Measurements from ENCODE around the gene TET1. TPM values are rescaled to one million over a fixed set of nuclear protein-coding genes. Genes with fewer than 3 reads are reported as not detected.

The TET1 gene
- total RNA-seq, 1 experiment from 2014 or later = 2.7 TPM

DNA sequence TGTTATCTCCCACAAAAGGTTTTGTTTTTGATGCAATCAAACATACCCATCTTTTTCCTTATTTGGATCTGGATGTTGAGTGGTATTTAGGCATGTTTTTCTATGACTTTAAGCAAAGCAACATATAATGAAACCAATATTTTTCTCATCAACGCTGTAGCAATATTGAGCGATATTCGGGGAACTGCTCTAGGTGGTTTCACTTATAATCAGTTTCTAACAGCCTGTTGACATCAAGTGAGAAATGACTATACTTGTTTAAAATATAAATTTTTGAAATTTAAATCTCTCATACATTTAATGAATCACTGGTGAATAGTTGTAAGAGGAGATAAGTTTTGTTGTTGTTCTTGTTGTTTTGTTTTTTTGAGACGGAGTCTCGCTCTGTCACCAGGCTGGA, 108.1 kb downstream of the TET1 start:
- no peaks in the 10 kb centered on the region for H3K79me2 ChIP-seq (ENCODE audit: insufficient read depth, low read length)
- TF ChIP-seq, protein P1, sequence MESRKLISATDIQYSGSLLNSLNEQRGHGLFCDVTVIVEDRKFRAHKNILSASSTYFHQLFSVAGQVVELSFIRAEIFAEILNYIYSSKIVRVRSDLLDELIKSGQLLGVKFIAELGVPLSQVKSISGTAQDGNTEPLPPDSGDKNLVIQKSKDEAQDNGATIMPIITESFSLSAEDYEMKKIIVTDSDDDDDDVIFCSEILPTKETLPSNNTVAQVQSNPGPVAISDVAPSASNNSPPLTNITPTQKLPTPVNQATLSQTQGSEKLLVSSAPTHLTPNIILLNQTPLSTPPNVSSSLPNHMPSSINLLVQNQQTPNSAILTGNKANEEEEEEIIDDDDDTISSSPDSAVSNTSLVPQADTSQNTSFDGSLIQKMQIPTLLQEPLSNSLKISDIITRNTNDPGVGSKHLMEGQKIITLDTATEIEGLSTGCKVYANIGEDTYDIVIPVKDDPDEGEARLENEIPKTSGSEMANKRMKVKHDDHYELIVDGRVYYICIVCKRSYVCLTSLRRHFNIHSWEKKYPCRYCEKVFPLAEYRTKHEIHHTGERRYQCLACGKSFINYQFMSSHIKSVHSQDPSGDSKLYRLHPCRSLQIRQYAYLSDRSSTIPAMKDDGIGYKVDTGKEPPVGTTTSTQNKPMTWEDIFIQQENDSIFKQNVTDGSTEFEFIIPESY (IDR thresholded peaks at IDR 0.05; ENCODE audit: extremely low read depth, insufficient replicate concordance, low read length) = no peak
- TF ChIP-seq EZH2phosphoT487 (IDR thresholded peaks at IDR 0.05; ENCODE audit: borderline replicate concordance) (no peak), EZH2 (IDR thresholded peaks at IDR 0.05) (no peak), CEBPB (IDR thresholded peaks at IDR 0.05; ENCODE audit: low read depth) (no peak), TCF7L2 (IDR thresholded peaks at IDR 0.05; ENCODE audit: borderline replicate concordance, extremely low read depth, insufficient read depth, insufficient read length) (no peak), EGR1 (IDR thresholded peaks at IDR 0.05; ENCODE audit: low read depth) (no peak), POLR2AphosphoS5 (IDR thresholded peaks at IDR 0.05; ENCODE audit: low read depth, low read length) (no peak), ZNF274 (IDR thresholded peaks at IDR 0.05; ENCODE audit: low read depth, low read length) (no peak), ELF1 (IDR thresholded peaks at IDR 0.05; ENCODE audit: borderline replicate concordance, low read depth) (no peak), YY1 (IDR thresholded peaks at IDR 0.05; ENCODE audit: extremely low read depth, insufficient replicate concordance, low read depth, low read length) (no peak), CBX3 (IDR thresholded peaks at IDR 0.05; ENCODE audit: low read depth) (no peak)
- TF ChIP-seq, protein P2, sequence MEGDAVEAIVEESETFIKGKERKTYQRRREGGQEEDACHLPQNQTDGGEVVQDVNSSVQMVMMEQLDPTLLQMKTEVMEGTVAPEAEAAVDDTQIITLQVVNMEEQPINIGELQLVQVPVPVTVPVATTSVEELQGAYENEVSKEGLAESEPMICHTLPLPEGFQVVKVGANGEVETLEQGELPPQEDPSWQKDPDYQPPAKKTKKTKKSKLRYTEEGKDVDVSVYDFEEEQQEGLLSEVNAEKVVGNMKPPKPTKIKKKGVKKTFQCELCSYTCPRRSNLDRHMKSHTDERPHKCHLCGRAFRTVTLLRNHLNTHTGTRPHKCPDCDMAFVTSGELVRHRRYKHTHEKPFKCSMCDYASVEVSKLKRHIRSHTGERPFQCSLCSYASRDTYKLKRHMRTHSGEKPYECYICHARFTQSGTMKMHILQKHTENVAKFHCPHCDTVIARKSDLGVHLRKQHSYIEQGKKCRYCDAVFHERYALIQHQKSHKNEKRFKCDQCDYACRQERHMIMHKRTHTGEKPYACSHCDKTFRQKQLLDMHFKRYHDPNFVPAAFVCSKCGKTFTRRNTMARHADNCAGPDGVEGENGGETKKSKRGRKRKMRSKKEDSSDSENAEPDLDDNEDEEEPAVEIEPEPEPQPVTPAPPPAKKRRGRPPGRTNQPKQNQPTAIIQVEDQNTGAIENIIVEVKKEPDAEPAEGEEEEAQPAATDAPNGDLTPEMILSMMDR (IDR thresholded peaks at IDR 0.05 in 2 of 3, conservative IDR thresholded peaks at IDR 0.05 in 1 of 3; ENCODE audit: borderline replicate concordance in 1 of 3, insufficient read depth in 1 of 3, low read depth in 2 of 3, low read length in 2 of 3) = no peak
- TF ChIP-seq, protein P3, sequence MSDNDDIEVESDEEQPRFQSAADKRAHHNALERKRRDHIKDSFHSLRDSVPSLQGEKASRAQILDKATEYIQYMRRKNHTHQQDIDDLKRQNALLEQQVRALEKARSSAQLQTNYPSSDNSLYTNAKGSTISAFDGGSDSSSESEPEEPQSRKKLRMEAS (IDR thresholded peaks at IDR 0.05) = no peak
- TF ChIP-seq, protein P4, sequence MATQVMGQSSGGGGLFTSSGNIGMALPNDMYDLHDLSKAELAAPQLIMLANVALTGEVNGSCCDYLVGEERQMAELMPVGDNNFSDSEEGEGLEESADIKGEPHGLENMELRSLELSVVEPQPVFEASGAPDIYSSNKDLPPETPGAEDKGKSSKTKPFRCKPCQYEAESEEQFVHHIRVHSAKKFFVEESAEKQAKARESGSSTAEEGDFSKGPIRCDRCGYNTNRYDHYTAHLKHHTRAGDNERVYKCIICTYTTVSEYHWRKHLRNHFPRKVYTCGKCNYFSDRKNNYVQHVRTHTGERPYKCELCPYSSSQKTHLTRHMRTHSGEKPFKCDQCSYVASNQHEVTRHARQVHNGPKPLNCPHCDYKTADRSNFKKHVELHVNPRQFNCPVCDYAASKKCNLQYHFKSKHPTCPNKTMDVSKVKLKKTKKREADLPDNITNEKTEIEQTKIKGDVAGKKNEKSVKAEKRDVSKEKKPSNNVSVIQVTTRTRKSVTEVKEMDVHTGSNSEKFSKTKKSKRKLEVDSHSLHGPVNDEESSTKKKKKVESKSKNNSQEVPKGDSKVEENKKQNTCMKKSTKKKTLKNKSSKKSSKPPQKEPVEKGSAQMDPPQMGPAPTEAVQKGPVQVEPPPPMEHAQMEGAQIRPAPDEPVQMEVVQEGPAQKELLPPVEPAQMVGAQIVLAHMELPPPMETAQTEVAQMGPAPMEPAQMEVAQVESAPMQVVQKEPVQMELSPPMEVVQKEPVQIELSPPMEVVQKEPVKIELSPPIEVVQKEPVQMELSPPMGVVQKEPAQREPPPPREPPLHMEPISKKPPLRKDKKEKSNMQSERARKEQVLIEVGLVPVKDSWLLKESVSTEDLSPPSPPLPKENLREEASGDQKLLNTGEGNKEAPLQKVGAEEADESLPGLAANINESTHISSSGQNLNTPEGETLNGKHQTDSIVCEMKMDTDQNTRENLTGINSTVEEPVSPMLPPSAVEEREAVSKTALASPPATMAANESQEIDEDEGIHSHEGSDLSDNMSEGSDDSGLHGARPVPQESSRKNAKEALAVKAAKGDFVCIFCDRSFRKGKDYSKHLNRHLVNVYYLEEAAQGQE (IDR thresholded peaks at IDR 0.05; ENCODE audit: low read depth) = no peak
- no TSS peak for BruUV-seq (replicated peaks)
- ChIA-PET POLR2A (no interaction called here), CTCF (no interaction called here), RAD21 (ENCODE audit: low non-redundant PET in 1 of 2, low total read pairs in 2 of 2, uncharacterized antibody in 2 of 2, unreplicated experiment in 2 of 2) (no interaction called here)
- H3K4me2 ChIP-seq (ENCODE audit: low read length) = no peak overlapping the region
- H3K27ac ChIP-seq (ENCODE audit: low read depth, low read length) = no peak overlapping the region
- H3K4me1 ChIP-seq (ENCODE audit: control insufficient read depth in 1 of 2, insufficient read depth in 2 of 2, low read length in 2 of 2) = peaks cover 7 to 11% of the 10 kb centered on the region in 2 experiments; a peak in 3 of 4 replicates
- H4K20me1 ChIP-seq (ENCODE audit: insufficient read depth) = no peaks in the 10 kb centered on the region
- ATAC-seq = no peak
- H2AFZ ChIP-seq (ENCODE audit: low read depth, low read length, poor library complexity, severe bottlenecking) = no peak overlapping the region
- H3K27me3 ChIP-seq (ENCODE audit: insufficient read depth, low read length) = no peaks in the 10 kb centered on the region
- H3K9me2 ChIP-seq (ENCODE audit: insufficient read depth) = no peaks in the 10 kb centered on the region
- no peak overlapping the region for H3K4me3 ChIP-seq (replicated peaks in 1 of 2; ENCODE audit: low read depth in 1 of 2, low read length in 2 of 2)
- no peaks in the 10 kb centered on the region for H3K9me3 ChIP-seq (ENCODE audit: control insufficient read depth in 1 of 2, insufficient read depth in 1 of 2, low read depth in 1 of 2, low read length in 2 of 2)
- H3K36me3 ChIP-seq (ENCODE audit: control insufficient read depth in 1 of 2, insufficient read depth in 2 of 2, low read length in 2 of 2) = peaks cover 0 to 2% of the 10 kb centered on the region in 2 experiments; a peak in 2 of 4 replicates
- intact Hi-C loops (cut with micrococcal nuclease) = no loop called here
- no peak overlapping the region for H3K9ac ChIP-seq (ENCODE audit: low read length)
- DNase-seq (ENCODE audit: low read depth, low spot score) = no peak

Data from HCT116 (cell line).